ENCODE measurements around the gene ITGA11. TPM values are rescaled to one million over a fixed set of nuclear protein-coding genes. Genes with fewer than 3 reads are reported as not detected.

ITGA11 gene
- total and polyA plus RNA-seq, 2 of the 13 experiments (the other 11 are each of a cell fraction or from before 2014, with no cell fraction given): not detected

GRCh38 chr15:68285259-68285980, 146.5 kb downstream of the ITGA11 start (continued):
- peak; percentile 13; the same call in 1 of the 2 replicates for TF ChIP-seq SMC3 (IDR thresholded peaks at IDR 0.05; ENCODE audit: low read length)
- no peak for TF ChIP-seq HNRNPH1 (optimal IDR thresholded peaks at IDR 0.05; ENCODE audit: low read depth, low read length)
- TF ChIP-seq HCFC1 (IDR thresholded peaks at IDR 0.05; ENCODE audit: low read depth, low read length): no peak
- no peak for TF ChIP-seq SALL2 (CRISPR knock-in tag; IDR thresholded peaks at IDR 0.05)
- TF ChIP-seq FOXO1 (CRISPR knock-in tag; IDR thresholded peaks at IDR 0.05): peak; percentile 24; the same call in 1 of the 2 replicates
- no peak for TF ChIP-seq TFE3 (CRISPR knock-in tag; IDR thresholded peaks at IDR 0.05)
- no peak for TF ChIP-seq ZNF878 (CRISPR knock-in tag; IDR thresholded peaks at IDR 0.05)
- TF ChIP-seq ETV5 (CRISPR knock-in tag; IDR thresholded peaks at IDR 0.05; ENCODE audit: borderline replicate concordance): no peak
- TF ChIP-seq ZNF768 (CRISPR knock-in tag; IDR thresholded peaks at IDR 0.05): no peak
- no peak for TF ChIP-seq ZNF784 (CRISPR knock-in tag; IDR thresholded peaks at IDR 0.05; ENCODE audit: borderline replicate concordance)
- no peak for TF ChIP-seq ISX (CRISPR knock-in tag; conservative IDR thresholded peaks at IDR 0.05)
- no peak for TF ChIP-seq ZNF318 (CRISPR knock-in tag; IDR thresholded peaks at IDR 0.05)
- TF ChIP-seq GTF2F1 (IDR thresholded peaks at IDR 0.05; ENCODE audit: low read length): no peak
- TF ChIP-seq PCBP2 (optimal IDR thresholded peaks at IDR 0.05; ENCODE audit: low read depth, low read length, poor library complexity, severe bottlenecking): no peak
- TF ChIP-seq TARDBP (CRISPR knock-in tag; IDR thresholded peaks at IDR 0.05): no peak
- TF ChIP-seq ZNF329 (CRISPR knock-in tag; IDR thresholded peaks at IDR 0.05; ENCODE audit: low read depth): no peak
- peak; percentile 98 for TF ChIP-seq ZNF7 (CRISPR knock-in tag; IDR thresholded peaks at IDR 0.05)
- TF ChIP-seq ZNF224 (CRISPR knock-in tag; IDR thresholded peaks at IDR 0.05): no peak
- TF ChIP-seq MED1 (CRISPR knock-in tag; IDR thresholded peaks at IDR 0.05): peak; percentile 17; the same call in 1 of the 2 replicates
- TF ChIP-seq SOX13 (IDR thresholded peaks at IDR 0.05): no peak
- peak in 1 of 2 experiments; percentile 64; a peak in 1 of 4 replicates for TF ChIP-seq SOX13 (CRISPR knock-in tag; conservative IDR thresholded peaks at IDR 0.05 in 1 of 2, IDR thresholded peaks at IDR 0.05 in 1 of 2)
